NT2/D1 (cell line): ENCODE measurements around the gene JMJD8.

Experiments
- SUZ12 ChIP-seq: IDR thresholded peaks from 2 replicates; pipeline ENCODE4 v1.6.1; 2011; ENCODE audit not compliant: insufficient read length, insufficient read depth; ENCODE audit errors: extremely low read depth
- YY1 ChIP-seq: IDR thresholded peaks from 2 replicates; pipeline ENCODE4 v1.6.1; 2011; ENCODE audit not compliant: insufficient read length, insufficient read depth
- ZNF274 ChIP-seq: IDR thresholded peaks from 2 replicates; pipeline ENCODE4 v1.6.1; 2011; ENCODE audit warnings: mild to moderate bottlenecking, low read depth, low read length

- TF ChIP-seq YY1 (no peak), ZNF274 (no peak), SUZ12 (no peak)
These were observed 2.5 kb upstream of the JMJD8 start for GRCh38 chr16:686459-687260.
